Left lobe of liver (tissue), 2 donors: Measurements from ENCODE around the gene CD5L. TPM values are rescaled to one million over a fixed set of nuclear protein-coding genes. Genes with fewer than 3 reads are reported as not detected.

Source experiments
- ATAC-seq: fragments of 200-7000 bp; cut with Tn5 transposase; one replicate; pipeline ENCODE4 v1.9.1; 2020; ENCODE audit warnings: mild to moderate bottlenecking, moderate library complexity
- DNase-seq: peaks from one replicate; pipeline ENCODE4 v3.0.0-alpha.2; 2020; ENCODE audit warnings: low spot score
- total RNA-seq: library from RNA; stranded (reverse); gene quantifications from one replicate; pipeline ENCODE4 v1.2.1, GENCODE V29; 2021
- donor health status: DM: no; HTN: no; CAD: no; lungs with moderate emphysema.
- donor health status: DM: no; HTN: yes; CAD: no.

The CD5L gene
- 11.9 TPM for total RNA-seq

- no peak for DNase-seq
- no peak for ATAC-seq
Measured at GRCh38 chr1:157841708-157842107, at the start of gene CD5L. Gene CD5L, minus strand, starts transcription at chr1:157841808. Its CDS starts 107 bp downstream, at chr1:157841701.

- DNase-seq (no peak), ATAC-seq (no peak)
Measured at GRCh38 chr1:157882580-157882979, 41.0 kb upstream of the CD5L start.

- ATAC-seq (no peak), DNase-seq (no peak)
Measured at GRCh38 chr1:157880621-157881020, 39.0 kb upstream of the CD5L start.

GRCh38 chr1:157878059-157878458, 36.5 kb upstream of the CD5L start:
- ATAC-seq (peak; percentile 86), DNase-seq (no peak)

- ATAC-seq (no peak), DNase-seq (no peak)
Measured at GRCh38 chr1:157870490-157870889, 28.9 kb upstream of the CD5L start.

GRCh38 chr1:157868654-157869053, 27.0 kb upstream of the CD5L start:
- no peak for ATAC-seq
- DNase-seq = no peak

- no peak for ATAC-seq
- no peak for DNase-seq
Measured at GRCh38 chr1:157862114-157863070, 20.8 kb upstream of the CD5L start.

- ATAC-seq = no peak
- no peak for DNase-seq
Measured at GRCh38 chr1:157856538-157856937, 14.9 kb upstream of the CD5L start.

- ATAC-seq (no peak), DNase-seq (no peak)
Measured at GRCh38 chr1:157852476-157852875, 10.9 kb upstream of the CD5L start.

GRCh38 chr1:157849229-157849875, 7.7 kb upstream of the CD5L start:
- ATAC-seq (peak; percentile 29), DNase-seq (no peak)

- DNase-seq (no peak), ATAC-seq (peak; percentile 52)
Measured at GRCh38 chr1:157844089-157844830, 2.7 kb upstream of the CD5L start.

GRCh38 chr1:157842939-157843338, 1.3 kb upstream of the CD5L start:
- no peak for ATAC-seq
- no peak for DNase-seq

- ATAC-seq = no peak
- DNase-seq = no peak
Measured at GRCh38 chr1:157838966-157839365, 2.6 kb downstream of the CD5L start.

GRCh38 chr1:157834430-157834829, 7.2 kb downstream of the CD5L start:
- no peak for DNase-seq
- no peak for ATAC-seq

- ATAC-seq = no peak
- DNase-seq = no peak
Measured at GRCh38 chr1:157833145-157833544, 8.5 kb downstream of the CD5L start.

GRCh38 chr1:157831968-157832626, 9.5 kb downstream of the CD5L start:
- ATAC-seq = no peak

GRCh38 chr1:157830887-157831286, 10.7 kb downstream of the CD5L start:
- ATAC-seq (no peak), DNase-seq (no peak)

More at GRCh38 chr1:157831968-157832626, 9.5 kb downstream of the CD5L start:
- no peak for DNase-seq

GRCh38 chr1:157829711-157830110, 11.9 kb downstream of the CD5L start:
- no peak for DNase-seq
- ATAC-seq = no peak

- DNase-seq = no peak
- no peak for ATAC-seq
Measured at GRCh38 chr1:157829210-157829609, 12.4 kb downstream of the CD5L start.

- ATAC-seq = no peak
- DNase-seq = no peak
Measured at GRCh38 chr1:157820299-157820698, 21.3 kb downstream of the CD5L start.

- DNase-seq (no peak), ATAC-seq (no peak)
Measured at GRCh38 chr1:157819896-157820295, 21.7 kb downstream of the CD5L start, which contains the start of gene FCRL1. Gene FCRL1, minus strand, starts transcription at chr1:157820120. Its CDS starts 83 bp downstream, at chr1:157820037.
